GM12865 (cell line): Measurements from ENCODE around the gene EIPR1.
"Not testable (repeated sequence)": the region's sequence is repeated elsewhere in the genome, so short reads cannot be mapped to it uniquely, and the experiment has no call there.

Source experiments
- DNase-seq: peaks from one replicate; pipeline ENCODE4 v3.0.0; 2010; ENCODE audit warnings: low read depth
- H3K4me3 ChIP-seq: 2 replicates; pipeline ENCODE4 v1.5.1; 2011; ENCODE audit warnings: mild to moderate bottlenecking, low read depth, low read length, control low read depth
- CTCF ChIP-seq: IDR thresholded peaks from 2 replicates; pipeline ENCODE4 v1.5.1; 2011; ENCODE audit warnings: low read length, control low read depth, low read depth, inconsistent platforms; ENCODE audit not compliant: insufficient read depth; ENCODE audit errors: missing control alignments

The EIPR1 gene

GRCh38 chr2:3284657-3285630, 92.7 kb downstream of the EIPR1 start:
- no peak for TF ChIP-seq CTCF
- no peak overlapping the region for H3K4me3 ChIP-seq

DNA sequence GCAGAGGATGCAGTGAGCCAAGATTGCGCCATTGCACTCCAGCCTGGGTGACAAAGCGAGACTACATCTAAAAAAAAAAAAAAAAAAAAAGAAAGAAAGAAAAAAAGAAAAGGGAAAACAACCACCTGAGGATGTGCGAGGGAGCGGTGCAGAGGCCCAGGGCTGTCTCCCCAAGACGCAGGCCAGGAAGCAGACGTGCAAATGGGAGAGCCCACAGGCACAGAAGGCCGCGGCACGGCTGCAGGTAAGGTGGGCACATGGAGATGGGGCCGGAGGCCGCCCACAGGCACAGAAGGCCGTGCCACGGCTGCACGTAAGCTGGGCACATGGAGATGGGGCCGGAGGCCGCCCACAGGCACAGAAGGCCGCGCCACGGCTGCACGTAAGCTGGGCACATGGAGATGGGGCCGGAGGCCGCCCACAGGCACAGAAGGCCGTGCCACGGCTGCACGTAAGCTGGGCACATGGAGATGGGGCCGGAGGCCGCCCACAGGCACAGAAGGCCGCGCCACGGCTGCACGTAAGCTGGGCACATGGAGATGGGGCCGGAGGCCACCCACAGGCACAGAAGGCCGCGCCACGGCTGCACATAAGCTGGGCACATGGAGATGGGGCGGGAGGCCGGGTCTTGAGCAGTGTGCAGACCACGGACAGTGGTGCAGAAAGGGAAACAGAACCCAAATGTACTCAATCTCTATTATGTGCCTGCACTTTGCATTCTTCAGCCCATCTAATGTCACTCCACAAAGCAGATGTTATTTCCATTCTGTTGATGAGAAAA, 93.6 kb downstream of the EIPR1 start:
- not testable (repeated sequence) for H3K4me3 ChIP-seq, DNase-seq

More at GRCh38 chr2:3284657-3285630, 92.7 kb downstream of the EIPR1 start:
- no peak for DNase-seq

- no peak for DNase-seq
- TF ChIP-seq CTCF: no peak
- no peak overlapping the region for H3K4me3 ChIP-seq
Observed at GRCh38 chr2:3283206-3283605, 94.4 kb downstream of the EIPR1 start.

GRCh38 chr2:3282056-3282998, 95.3 kb downstream of the EIPR1 start:
- DNase-seq: no peak
- H3K4me3 ChIP-seq: no peak overlapping the region
- TF ChIP-seq CTCF: no peak

DNA sequence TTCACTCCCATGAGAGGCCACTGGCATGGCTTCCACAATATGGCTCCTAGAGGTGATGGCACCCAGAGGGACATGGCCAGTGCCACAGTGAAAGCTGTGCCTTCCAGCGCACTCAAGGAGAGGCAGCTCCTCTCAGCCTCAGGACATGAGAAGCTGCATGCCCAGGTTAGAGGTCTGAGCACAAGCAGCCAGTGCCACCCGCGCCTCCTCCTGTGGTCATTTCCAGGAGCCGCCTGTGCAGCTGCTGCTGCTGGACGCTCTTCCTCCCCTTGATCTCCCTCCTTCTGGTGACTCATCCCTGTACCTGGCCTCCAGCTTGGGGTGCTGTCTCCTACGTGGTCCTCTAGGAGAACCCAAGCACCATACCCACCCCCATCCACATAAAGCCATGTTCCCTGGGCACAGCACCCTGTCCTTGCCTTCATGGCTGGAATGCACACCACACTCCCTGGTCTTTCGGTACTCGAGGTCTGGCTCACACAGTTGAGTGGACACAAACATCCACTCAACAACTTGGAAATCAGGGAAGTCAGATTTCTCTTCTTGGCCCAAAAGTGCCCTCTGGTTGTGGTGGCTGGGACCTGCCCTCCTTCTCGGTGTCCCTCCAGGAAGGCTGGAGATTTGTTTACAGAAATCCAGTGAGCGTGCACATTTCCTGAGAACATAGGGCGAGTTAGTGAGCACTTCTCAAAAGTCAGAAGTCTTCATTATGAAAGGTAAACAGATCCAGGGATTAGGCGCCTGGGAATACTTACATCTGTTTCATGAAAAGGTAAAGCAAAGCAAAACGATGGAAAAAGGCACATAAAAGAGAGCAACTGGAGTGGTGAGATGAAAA, 96.7 kb downstream of the EIPR1 start:
- no peak overlapping the region for H3K4me3 ChIP-seq
- no peak for TF ChIP-seq CTCF
- DNase-seq: no peak

DNA sequence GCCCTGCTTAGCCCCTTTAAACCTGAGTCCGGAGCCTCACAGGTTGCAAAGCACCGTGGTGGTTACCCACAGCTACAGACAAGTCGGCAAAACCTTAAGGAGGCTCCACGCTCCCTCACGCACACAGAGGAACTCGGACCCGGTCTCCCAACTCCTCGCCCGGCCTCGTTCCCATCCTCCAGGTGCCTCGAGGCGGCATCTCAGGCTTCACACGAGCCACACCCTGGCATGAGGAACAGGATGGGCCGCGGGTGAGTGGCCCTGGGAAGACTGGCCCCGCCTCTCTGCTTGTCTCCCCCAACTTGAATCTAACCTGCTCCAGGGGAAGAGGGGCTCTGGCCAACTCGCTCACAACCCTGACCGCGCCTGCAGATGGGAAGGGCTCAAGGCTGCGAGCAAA, 97.4 kb downstream of the EIPR1 start:
- H3K4me3 ChIP-seq: no peak overlapping the region
- no peak for TF ChIP-seq CTCF
- DNase-seq: no peak
